HL-60 (cell line): ENCODE results near the gene ZNF747.

Source experiments
- CTCF ChIP-seq: IDR thresholded peaks from one replicate; pipeline ENCODE4 v1.5.1; 2011; ENCODE audit warnings: low read length, control low read depth, inconsistent platforms; ENCODE audit not compliant: insufficient read depth
- POLR2AphosphoS5 ChIP-seq: IDR thresholded peaks from 2 replicates; pipeline ENCODE4 v1.6.1; 2012; ENCODE audit warnings: low read depth
- REST ChIP-seq: IDR thresholded peaks from 2 replicates; pipeline ENCODE4 v1.6.1; 2012; ENCODE audit warnings: low read depth; ENCODE audit not compliant: insufficient replicate concordance
- SPI1 ChIP-seq: IDR thresholded peaks from 2 replicates; pipeline ENCODE4 v1.6.1; 2012; ENCODE audit warnings: low read depth, mild to moderate bottlenecking, borderline replicate concordance

GRCh38 chr16:30521476-30521872 is 13.2 kb downstream of the ZNF747 start:
- TF ChIP-seq REST = no peak
- no peak for TF ChIP-seq CTCF
- no peak for TF ChIP-seq POLR2AphosphoS5
- no peak for TF ChIP-seq SPI1
